IMR-90 (cell line): ENCODE results near the gene TRIM62. TPM values are rescaled to one million over a fixed set of nuclear protein-coding genes. Genes with fewer than 3 reads are reported as not detected.

Source experiments
- ATAC-seq: fragments of 200-7000 bp; cut with Tn5 transposase; 2 replicates; pipeline ENCODE4 v1.9.1; 2020; ENCODE audit warnings: low read depth, mild to moderate bottlenecking, moderate library complexity
- BruUV-seq: library from RNA; stranded (reverse); fragments of 400-500 nt; replicated peaks from 2 replicates; lab custom pipeline; 2021; lab: Mats Ljungman, UMichigan
- CTCF ChIA-PET: fragments of 300-600 bp; formaldehyde crosslinking; extraction: SDS; loops from one replicate; lab custom pipeline; 2021; ENCODE audit warnings: antibody characterized with exemption; lab: Yijun Ruan, JAX
- POLR2A ChIA-PET: fragments of 300-600 bp; sonication (Branson Sonifier 250); formaldehyde crosslinking; loops from one replicate; lab custom pipeline; 2022; ENCODE audit warnings: antibody characterized with exemption; ENCODE audit not compliant: unreplicated experiment; lab: Charles Lee
- DNase-seq: peaks from one replicate; pipeline ENCODE4 v3.0.0; 2013
- H2AFZ ChIP-seq: replicated peaks from 2 replicates; pipeline ENCODE3; 2013; ENCODE audit warnings: low read length, mild to moderate bottlenecking; ENCODE audit not compliant: poor library complexity
- H2AK5ac ChIP-seq: 2 replicates; pipeline ENCODE4 v1.6.1; 2013; ENCODE audit warnings: low read depth, low read length, inconsistent platforms
- H2AK9ac ChIP-seq: replicated peaks from 2 replicates; pipeline ENCODE3; 2013; ENCODE audit warnings: mild to moderate bottlenecking, low read depth, low read length, moderate library complexity; ENCODE audit not compliant: poor library complexity
- H2BK120ac ChIP-seq: 2 replicates; pipeline ENCODE4 v1.6.1; 2013; ENCODE audit warnings: low read depth, low read length, inconsistent platforms
- H2BK15ac ChIP-seq: 3 replicates; pipeline ENCODE4 v1.6.1; 2013; ENCODE audit warnings: low read depth, low read length, inconsistent platforms
- H2BK20ac ChIP-seq: 2 replicates; pipeline ENCODE4 v1.6.1; 2013; ENCODE audit warnings: low read depth, mild to moderate bottlenecking, inconsistent platforms, low read length, moderate library complexity
- H2BK5ac ChIP-seq: 2 replicates; pipeline ENCODE4 v1.6.1; 2013; ENCODE audit warnings: mild to moderate bottlenecking, low read depth, low read length, inconsistent platforms; ENCODE audit not compliant: poor library complexity, severe bottlenecking
- H3K14ac ChIP-seq: replicated peaks from 2 replicates; pipeline ENCODE4 v1.6.1; 2013; ENCODE audit warnings: low read depth, low read length, inconsistent platforms
- H3K18ac ChIP-seq: 2 replicates; pipeline ENCODE4 v1.6.1; 2013; ENCODE audit warnings: low read depth, low read length, control low read depth
- H3K23ac ChIP-seq: 2 replicates; pipeline ENCODE4 v1.6.1; 2013; ENCODE audit warnings: low read depth, low read length, inconsistent platforms
- H3K27ac ChIP-seq: 2 replicates; pipeline ENCODE4 v1.5.1; 2013; ENCODE audit warnings: mild to moderate bottlenecking, control low read depth, low read length; ENCODE audit not compliant: insufficient read depth
- H3K27me3 ChIP-seq: 2 replicates; pipeline ENCODE4 v1.6.1; 2013; ENCODE audit warnings: low read length; ENCODE audit not compliant: control insufficient read depth, insufficient read depth
- H3K36me3 ChIP-seq: 2 replicates; pipeline ENCODE4 v1.6.1; 2013; ENCODE audit warnings: low read length, mixed read lengths; ENCODE audit not compliant: control insufficient read depth, insufficient read depth
- H3K4ac ChIP-seq: 2 replicates; pipeline ENCODE4 v1.6.1; 2013; ENCODE audit warnings: low read depth, low read length, inconsistent platforms
- H3K4me1 ChIP-seq: 2 replicates; pipeline ENCODE4 v1.6.1; 2013; ENCODE audit warnings: low read length, mixed read lengths; ENCODE audit not compliant: control insufficient read depth, insufficient read depth
- H3K4me2 ChIP-seq: 2 replicates; pipeline ENCODE4 v1.6.1; 2013; ENCODE audit warnings: low read depth, mild to moderate bottlenecking, control low read depth, low read length, moderate library complexity
- H3K4me3 ChIP-seq: 2 replicates; pipeline ENCODE4 v1.5.1; 2013; ENCODE audit warnings: low read depth, mild to moderate bottlenecking, control low read depth, low read length, moderate library complexity; ENCODE audit not compliant: insufficient read depth
- H3K56ac ChIP-seq: 2 replicates; pipeline ENCODE4 v1.6.1; 2013; ENCODE audit warnings: low read length, inconsistent platforms; ENCODE audit not compliant: insufficient read depth; ENCODE audit errors: extremely low read depth
- H3K79me1 ChIP-seq, 2 experiments: 2 replicates each; pipeline ENCODE4 v1.6.1; 2013; ENCODE audit warnings: low read length in 2 of 2, inconsistent platforms in 1 of 2, low read depth in 1 of 2
- H3K9ac ChIP-seq: 2 replicates; pipeline ENCODE4 v1.6.1; 2013; ENCODE audit warnings: low read depth, low read length, control low read depth
- H3K9me1 ChIP-seq: 2 replicates; pipeline ENCODE4 v1.6.1; 2013; ENCODE audit warnings: low read length, inconsistent platforms; ENCODE audit not compliant: insufficient read depth
- H3K9me3 ChIP-seq: 2 replicates; pipeline ENCODE4 v1.6.1; 2013; ENCODE audit warnings: low read length; ENCODE audit not compliant: control insufficient read depth, insufficient read depth
- H4K20me1 ChIP-seq: 2 replicates; pipeline ENCODE4 v1.6.1; 2013; ENCODE audit warnings: low read length, inconsistent platforms; ENCODE audit not compliant: insufficient read depth
- H4K5ac ChIP-seq: 2 replicates; pipeline ENCODE4 v1.6.1; 2013; ENCODE audit warnings: mild to moderate bottlenecking, low read depth, low read length, control low read depth
- H4K8ac ChIP-seq, 2 experiments: 2 replicates each; pipeline ENCODE4 v1.6.1; 2013; ENCODE audit warnings: low read depth in 2 of 2, low read length in 2 of 2, control low read depth in 1 of 2, inconsistent platforms in 1 of 2
- H4K91ac ChIP-seq: 2 replicates; pipeline ENCODE4 v1.6.1; 2013; ENCODE audit warnings: low read depth, low read length, inconsistent platforms; ENCODE audit not compliant: insufficient read depth
- BHLHE40 ChIP-seq: fragments of 150-350 bp; IDR thresholded peaks from 2 replicates; pipeline ENCODE4 v1.6.1; 2016; ENCODE audit warnings: mild to moderate bottlenecking, low read depth, low read length
- CEBPB ChIP-seq: IDR thresholded peaks from 2 replicates; pipeline ENCODE4 v1.6.1; 2012; ENCODE audit warnings: low read depth, low read length, improper control_type of control experiment
- CHD1 ChIP-seq: IDR thresholded peaks from 2 replicates; pipeline ENCODE4 v1.6.1; 2012; ENCODE audit warnings: low read depth, low read length, improper control_type of control experiment
- CTCF ChIP-seq: conservative IDR thresholded peaks from 2 replicates; pipeline ENCODE4 v1.5.1; 2012; ENCODE audit warnings: mild to moderate bottlenecking, low read depth, low read length, improper control_type of control experiment
- MAFK ChIP-seq: IDR thresholded peaks from 2 replicates; pipeline ENCODE4 v1.6.1; 2012; ENCODE audit warnings: low read depth, low read length, improper control_type of control experiment
- NFE2L2 ChIP-seq: fragments of 150-350 bp; IDR thresholded peaks from 2 replicates; pipeline ENCODE4 v1.6.1; 2016; ENCODE audit warnings: low read depth, mild to moderate bottlenecking, low read length
- RFX5 ChIP-seq: IDR thresholded peaks from 2 replicates; pipeline ENCODE4 v1.8.0; 2012; ENCODE audit warnings: low read depth, mild to moderate bottlenecking, low read length, moderate library complexity
- WGBS, 2 experiments: methylation state at CpG; one replicate each; pipeline versions ENCODE4 v1.1.5 to v1.1.7; 2013; ENCODE audit warnings: missing lambda C conversion rate in 2 of 2; ENCODE audit not compliant: insufficient read length in 1 of 2; ENCODE audit errors: extremely low coverage in 2 of 2; 5-methylcytosine and 5-hydroxymethylcytosine counted together
- dilution Hi-C: fragments of 300-500 bp; cut with HindIII; formaldehyde crosslinking; loops from one replicate; pipeline ENCODE4 v1.14.3; 2018; ENCODE audit warnings: low sequenced_read_pairs; ENCODE audit not compliant: unreplicated experiment
- in situ Hi-C: fragments of 300-500 bp; cut with MboI; formaldehyde crosslinking; loops from 3 replicates; pipeline ENCODE4 v1.14.3; 2019; ENCODE audit warnings: low sequenced_read_pairs, inconsistent platforms, mixed read lengths
- intact Hi-C: fragments of 100-400 bp; cut with micrococcal nuclease; formaldehyde crosslinking; loops from 2 replicates; pipeline ENCODE4 v1.10.0; 2022
- polyA plus RNA-seq, 3 experiments: library from polyadenylated mRNA; depleted of rRNA; stranded (reverse); fragments of >200 nt; gene quantifications; 2 replicates each; pipeline ENCODE4 v1.2.3, GENCODE V29; 2012; ENCODE audit warnings: low replicate concordance in 1 of 3
- total RNA-seq: library from RNA; depleted of rRNA; stranded (reverse); fragments of >200 nt; gene quantifications from 2 replicates; pipeline ENCODE4 v1.2.3, GENCODE V29; 2012

Gene TRIM62
- total and polyA plus RNA-seq, 2 of the 4 experiments (the other 2 are of a cell fraction) = 3.0 to 11.1 TPM

DNA sequence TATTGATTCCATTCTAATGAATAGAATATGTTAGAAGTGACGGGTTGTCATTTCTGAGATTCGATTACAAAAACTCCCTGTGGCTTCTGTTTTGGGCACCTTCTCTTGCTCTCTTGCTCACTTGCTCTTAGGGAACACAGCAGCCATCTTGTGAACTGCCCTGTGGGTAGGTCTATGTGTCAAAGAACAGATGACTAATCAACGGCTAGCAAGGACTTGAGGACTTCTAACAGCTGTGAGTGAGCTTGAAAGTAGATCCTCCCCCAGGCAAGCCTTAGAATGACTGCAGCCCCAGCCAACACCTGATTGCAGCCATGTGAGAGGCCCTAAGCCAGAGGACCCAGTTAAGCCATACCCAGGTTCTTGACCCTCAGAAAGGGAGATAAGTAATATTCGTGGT, 51.5 kb downstream of the TRIM62 start:
- H2BK20ac ChIP-seq = no peak overlapping the region
- no peak overlapping the region for H3K4me3 ChIP-seq
- H3K4ac ChIP-seq = no peak overlapping the region
- no peak overlapping the region for H2AK9ac ChIP-seq
- 0 out of 4 replicates have a peak overlapping the region, but pooled peaks of 1 of the 2 experiments have one; percentile 24 for H4K8ac ChIP-seq
- H2AFZ ChIP-seq = no peak overlapping the region
- H3K56ac ChIP-seq = no peak overlapping the region
- dilution Hi-C loops = no loop called here
- TF ChIP-seq CEBPB (no peak), BHLHE40 (no peak), RFX5 (no peak), MAFK (no peak), CHD1 (no peak), NFE2L2 (no peak), CTCF (no peak)
- no peak overlapping the region for H2AK5ac ChIP-seq
- no peak overlapping the region for H3K4me2 ChIP-seq
- no peak overlapping the region for H3K9ac ChIP-seq
- no peak overlapping the region for H4K5ac ChIP-seq
- H2BK15ac ChIP-seq = no peak overlapping the region
- CTCF ChIA-PET = no interaction called here
- no peaks in the 10 kb centered on the region for H3K9me3 ChIP-seq
- no peaks in the 10 kb centered on the region for H4K20me1 ChIP-seq
- intact Hi-C loops = no loop called here
- H2BK5ac ChIP-seq = no peak overlapping the region
- peak; percentile 64 for DNase-seq
- no TSS peak for BruUV-seq
- no peaks in the 10 kb centered on the region for H3K27me3 ChIP-seq
- H2BK120ac ChIP-seq = no peak overlapping the region
- POLR2A ChIA-PET = no interaction called here
- H3K36me3 ChIP-seq = no peaks in the 10 kb centered on the region
- H3K79me1 ChIP-seq = peaks cover 16 to 19% of the 10 kb centered on the region in 2 experiments
- H3K23ac ChIP-seq = no peak overlapping the region
- H3K9me1 ChIP-seq = peaks cover 8% of the 10 kb centered on the region
- no peak overlapping the region for H3K18ac ChIP-seq
- H3K14ac ChIP-seq = no peak overlapping the region
- in situ Hi-C loops = loop anchor here (10.0 kb wide), 1 partner anchor 335 kb away; no protein-coding TSS in a partner anchor
- no peak for ATAC-seq
- H3K27ac ChIP-seq = no peak overlapping the region
- H4K91ac ChIP-seq = no peak overlapping the region
- peaks cover 5% of the 10 kb centered on the region for H3K4me1 ChIP-seq
- 100% methylated on average over 2 of the region's 4 CpGs; no CpG with 5 or more reads in 1 of the 2 experiments for whole genome bisulfite sequencing, 2 experiments
